SK-N-MC (cell line): ENCODE measurements around the gene RIF1.

ENCODE experiments used
- EZH2 ChIP-seq: fragments of 200-600 bp; sonication (generic); IDR thresholded peaks from one replicate; pipeline ENCODE4 v1.6.1; 2017; ENCODE audit warnings: antibody characterized with exemption
- POLR2AphosphoS5 ChIP-seq: IDR thresholded peaks from 2 replicates; pipeline ENCODE4 v1.6.1; 2012; ENCODE audit warnings: mild to moderate bottlenecking, low read depth, low read length, borderline replicate concordance

DNA sequence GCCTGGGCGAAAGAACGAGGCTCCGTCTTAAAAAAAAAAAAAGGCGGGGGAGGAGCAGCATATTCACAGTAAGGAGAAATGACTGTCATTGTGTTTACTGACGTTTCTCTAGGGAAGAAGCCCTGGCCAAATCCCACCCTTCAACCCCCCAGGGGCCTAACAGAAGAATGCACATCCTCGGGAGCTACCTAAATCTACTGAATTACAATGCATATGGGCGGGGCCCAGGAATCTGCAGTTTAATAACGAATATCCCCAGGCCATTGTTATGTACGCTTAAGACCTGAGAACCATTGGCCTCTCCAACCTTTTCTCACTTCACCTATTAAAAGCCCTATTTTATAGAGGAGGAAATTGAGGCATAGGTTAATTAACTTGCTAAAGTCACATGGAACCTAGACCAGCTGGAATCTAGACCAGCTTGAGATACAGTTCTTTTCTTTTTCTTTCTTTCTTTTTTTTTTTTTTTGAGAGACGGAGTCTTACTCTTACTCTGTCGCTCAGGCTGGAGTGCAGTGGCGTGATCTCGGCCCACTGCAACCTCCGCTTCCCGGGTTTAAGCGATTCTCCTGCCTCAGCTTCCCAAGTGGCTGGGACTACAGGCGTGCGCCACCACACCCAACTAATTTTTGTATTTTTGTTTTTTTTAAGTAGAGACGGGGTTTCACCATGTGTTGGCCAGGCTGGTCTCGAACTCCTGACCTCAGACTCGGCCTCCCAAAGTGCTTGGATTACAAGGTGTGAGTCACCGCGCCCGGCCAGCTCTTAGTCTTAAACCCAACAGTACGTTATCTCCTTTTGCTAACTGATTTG is 708 bp upstream of the RIF1 start:
- no peak for TF ChIP-seq EZH2
- no peak for TF ChIP-seq POLR2AphosphoS5
